ENCODE measurements around the gene GRIA2.

GRIA2 gene

DNA sequence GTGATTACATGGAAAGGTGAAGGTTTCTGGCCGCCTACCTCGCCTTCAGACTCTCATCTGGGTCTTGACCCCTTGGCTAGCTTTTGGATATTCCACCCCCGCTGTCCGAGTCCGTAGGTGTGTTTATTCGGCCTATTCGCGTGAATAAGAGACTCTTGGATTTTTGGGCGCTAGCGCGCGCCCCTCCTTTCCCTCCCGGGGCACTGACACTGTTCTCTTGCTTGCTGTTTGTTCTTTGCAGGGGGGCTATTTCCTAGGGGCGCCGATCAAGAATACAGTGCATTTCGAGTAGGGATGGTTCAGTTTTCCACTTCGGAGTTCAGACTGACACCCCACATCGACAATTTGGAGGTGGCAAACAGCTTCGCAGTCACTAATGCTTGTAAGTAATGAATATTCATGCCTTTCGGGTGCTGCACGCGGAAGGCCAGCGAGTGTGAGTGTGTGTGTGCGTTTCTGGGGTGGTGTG is 932 bp downstream of the GRIA2 start:
- no peak overlapping the region for H3K27ac ChIP-seq (ENCODE audit: low read length)
- H3K36me3 ChIP-seq (ENCODE audit: insufficient read depth, low read length) = no peaks in the 10 kb centered on the region
- no peak overlapping the region for H3K4me3 ChIP-seq (ENCODE audit: low read depth in 1 of 2, low read length in 2 of 2)
- no peaks in the 10 kb centered on the region for H3K4me1 ChIP-seq (ENCODE audit: insufficient read depth, low read length)
- H3K9ac ChIP-seq (ENCODE audit: low read depth, low read length) = no peak overlapping the region
- no peaks in the 10 kb centered on the region for H3K9me3 ChIP-seq (ENCODE audit: insufficient read depth, low read length, severe bottlenecking)
- H3K79me2 ChIP-seq (ENCODE audit: insufficient read depth, low read length) = no peaks in the 10 kb centered on the region
- DNase-seq (no peak), ATAC-seq (ENCODE audit: insufficient read depth, low read depth) (no peak)
- TF ChIP-seq EZH2 (IDR thresholded peaks at IDR 0.05; ENCODE audit: borderline replicate concordance, low read depth, low read length, severe bottlenecking) (no peak), CTCF (IDR thresholded peaks at IDR 0.05; ENCODE audit: borderline replicate concordance, extremely low read depth, low read length, poor library complexity, severe bottlenecking) (no peak)
- no peak overlapping the region for H2AFZ ChIP-seq (ENCODE audit: low read depth, low read length)
- no peak overlapping the region for H3K4me2 ChIP-seq (ENCODE audit: insufficient read depth, low read length)
- H3K27me3 ChIP-seq (ENCODE audit: insufficient read depth, low read length, poor library complexity) = no peaks in the 10 kb centered on the region
- H4K20me1 ChIP-seq (ENCODE audit: insufficient read depth, low read length) = no peaks in the 10 kb centered on the region

- Histone ChIP-seq H3K36me3 (ENCODE audit: insufficient read depth, low read length) (no peaks in the 10 kb centered on the region), H3K79me2 (ENCODE audit: insufficient read depth, low read length) (no peaks in the 10 kb centered on the region), H3K4me1 (ENCODE audit: insufficient read depth, low read length) (no peaks in the 10 kb centered on the region), H3K9me3 (ENCODE audit: insufficient read depth, low read length, severe bottlenecking) (no peaks in the 10 kb centered on the region), H3K4me3 (ENCODE audit: low read depth in 1 of 2, low read length in 2 of 2) (no peak overlapping the region), H3K27me3 (ENCODE audit: insufficient read depth, low read length, poor library complexity) (no peaks in the 10 kb centered on the region), H3K4me2 (ENCODE audit: insufficient read depth, low read length) (no peak overlapping the region), H3K27ac (ENCODE audit: low read length) (no peak overlapping the region), H3K9ac (ENCODE audit: low read depth, low read length) (no peak overlapping the region), H4K20me1 (ENCODE audit: insufficient read depth, low read length) (no peaks in the 10 kb centered on the region), H2AFZ (ENCODE audit: low read depth, low read length) (no peak overlapping the region)
- TF ChIP-seq EZH2 (IDR thresholded peaks at IDR 0.05; ENCODE audit: borderline replicate concordance, low read depth, low read length, severe bottlenecking) (no peak), CTCF (IDR thresholded peaks at IDR 0.05; ENCODE audit: borderline replicate concordance, extremely low read depth, low read length, poor library complexity, severe bottlenecking) (no peak)
- ATAC-seq (ENCODE audit: insufficient read depth, low read depth) (no peak), DNase-seq (no peak)
These were observed 1.6 kb downstream of the GRIA2 start for GRCh38 chr4:157221895-157222770.

- H3K79me2 ChIP-seq (ENCODE audit: insufficient read depth, low read length) = no peaks in the 10 kb centered on the region
- H2AFZ ChIP-seq (ENCODE audit: low read depth, low read length) = no peak overlapping the region
- no peak overlapping the region for H3K4me3 ChIP-seq (ENCODE audit: low read depth in 1 of 2, low read length in 2 of 2)
- no peak overlapping the region for H3K4me2 ChIP-seq (ENCODE audit: insufficient read depth, low read length)
- no peaks in the 10 kb centered on the region for H3K27me3 ChIP-seq (ENCODE audit: insufficient read depth, low read length, poor library complexity)
- no peaks in the 10 kb centered on the region for H3K36me3 ChIP-seq (ENCODE audit: insufficient read depth, low read length)
- H3K9ac ChIP-seq (ENCODE audit: low read depth, low read length) = no peak overlapping the region
- H3K4me1 ChIP-seq (ENCODE audit: insufficient read depth, low read length) = no peaks in the 10 kb centered on the region
- H4K20me1 ChIP-seq (ENCODE audit: insufficient read depth, low read length) = no peaks in the 10 kb centered on the region
- no peak for TF ChIP-seq EZH2 (IDR thresholded peaks at IDR 0.05; ENCODE audit: borderline replicate concordance, low read depth, low read length, severe bottlenecking)
- no peak for TF ChIP-seq CTCF (IDR thresholded peaks at IDR 0.05; ENCODE audit: borderline replicate concordance, extremely low read depth, low read length, poor library complexity, severe bottlenecking)
- H3K27ac ChIP-seq (ENCODE audit: low read length) = no peak overlapping the region
- H3K9me3 ChIP-seq (ENCODE audit: insufficient read depth, low read length, severe bottlenecking) = no peaks in the 10 kb centered on the region
- DNase-seq = no peak
- no peak for ATAC-seq (ENCODE audit: insufficient read depth, low read depth)
These were observed 2.2 kb downstream of the GRIA2 start for GRCh38 chr4:157222771-157223160.

All from DND-41 (cell line).